Activated CD4-positive, alpha-beta T cell treated with anti-CD3 and anti-CD28 coated beads, Interleukin-2, amount 10 ng/mL, durations not matched to agents 7 days and 5 days (primary cell): Measurements from ENCODE around the gene NREP. TPM values are rescaled to one million over a fixed set of nuclear protein-coding genes. Genes with fewer than 3 reads are reported as not detected.

ENCODE experiments used
- CTCF ChIA-PET: fragments of 350-600 bp; sonication (Branson Sonifier 250); formaldehyde crosslinking; loops from one replicate; lab custom pipeline; 2021; ENCODE audit warnings: antibody characterized with exemption; lab: Charles Lee
- POLR2A ChIA-PET: fragments of 350-600 bp; sonication (Branson Sonifier 250); formaldehyde crosslinking; loops from one replicate; lab custom pipeline; 2021; ENCODE audit warnings: antibody characterized with exemption; lab: Charles Lee
- DNase-seq: peaks from one replicate; pipeline ENCODE4 v3.0.0-alpha.2; 2020
- H3K27ac Mint-ChIP-seq: one replicate; pipeline ENCODE4 v1.8.0; 2021; ENCODE audit warnings: mild to moderate bottlenecking, moderate library complexity, mixed read lengths
- H3K27me3 Mint-ChIP-seq: one replicate; pipeline ENCODE4 v1.8.0; 2021; ENCODE audit warnings: mixed read lengths
- H3K36me3 Mint-ChIP-seq: one replicate; pipeline ENCODE4 v1.8.0; 2021; ENCODE audit warnings: low read depth, mixed read lengths
- H3K4me1 Mint-ChIP-seq: one replicate; pipeline ENCODE4 v1.8.0; 2021; ENCODE audit warnings: mixed read lengths
- H3K4me3 Mint-ChIP-seq: one replicate; pipeline ENCODE4 v1.8.0; 2021; ENCODE audit warnings: mild to moderate bottlenecking, moderate library complexity, mixed read lengths
- H3K9me3 Mint-ChIP-seq: one replicate; pipeline ENCODE4 v1.8.0; 2021; ENCODE audit warnings: mixed read lengths
- total RNA-seq, 2 experiments: library from RNA; stranded (reverse); gene quantifications; one replicate each; pipeline ENCODE4 v1.2.3, GENCODE V29; 2021

The NREP gene
- total RNA-seq, 2 experiments from 2014 or later, result 22.8 to 27.3 TPM

DNA sequence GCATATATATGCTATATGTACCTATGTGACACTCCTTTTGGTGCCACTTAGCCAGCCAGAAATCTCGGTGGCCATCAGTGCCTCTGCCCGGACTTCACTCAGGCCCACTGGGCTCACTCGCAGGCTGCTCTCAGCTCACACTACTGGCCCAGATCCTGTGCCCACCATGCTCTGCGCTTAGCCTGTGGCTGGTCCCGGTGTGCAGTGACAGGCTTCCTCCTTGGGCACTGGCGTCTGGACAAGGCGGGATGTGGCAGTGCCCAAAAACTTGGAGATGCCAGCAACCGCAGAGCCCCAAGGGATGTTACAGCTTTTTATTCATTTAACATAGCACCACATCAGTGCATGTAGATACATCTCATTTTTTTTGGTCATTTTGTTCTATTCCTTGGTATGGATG is 77.4 kb downstream of the NREP start:
- Mint-ChIP-seq H3K9me3 (no peaks in the 10 kb centered on the region), H3K4me3 (no peak overlapping the region), H3K27me3 (peaks cover 10% of the 10 kb centered on the region), H3K36me3 (no peaks in the 10 kb centered on the region), H3K27ac (no peak overlapping the region), H3K4me1 (no peaks in the 10 kb centered on the region)
- DNase-seq, result no peak
- CTCF ChIA-PET, result no interaction called here
- POLR2A ChIA-PET, result no interaction called here

Other genes with a start within 250 kb of the NREP start
- gene STARD4, start 244.7 kb downstream of the NREP start, total RNA-seq, result 10 to 100 TPM; 33.7 to 37.4 TPM